Activated naive CD4-positive, alpha-beta T cell treated with anti-CD3 and anti-CD28 coated beads, Interleukin-2, amount 10 ng/mL, durations not matched to agents 7 days and 5 days (primary cell): ENCODE measurements around the gene SLC8A2.

ENCODE experiments used
- CTCF ChIA-PET: fragments of 350-600 bp; sonication (Branson Sonifier 250); formaldehyde crosslinking; loops from one replicate; lab custom pipeline; 2021; ENCODE audit warnings: antibody characterized with exemption; lab: Charles Lee
- DNase-seq: peaks from one replicate; pipeline ENCODE4 v3.0.0-alpha.2; 2020
- H3K27ac Mint-ChIP-seq: one replicate; pipeline ENCODE4 v1.8.0; 2021; ENCODE audit warnings: mild to moderate bottlenecking, moderate library complexity, mixed read lengths
- H3K27me3 Mint-ChIP-seq: one replicate; pipeline ENCODE4 v1.8.0; 2021; ENCODE audit warnings: mild to moderate bottlenecking, mixed read lengths
- H3K36me3 Mint-ChIP-seq: one replicate; pipeline ENCODE4 v1.8.0; 2021; ENCODE audit warnings: mixed read lengths
- H3K4me1 Mint-ChIP-seq: one replicate; pipeline ENCODE4 v1.8.0; 2021; ENCODE audit warnings: mixed read lengths
- H3K4me3 Mint-ChIP-seq: one replicate; pipeline ENCODE4 v1.8.0; 2021; ENCODE audit warnings: mild to moderate bottlenecking, moderate library complexity, mixed read lengths
- H3K9me3 Mint-ChIP-seq: one replicate; pipeline ENCODE4 v1.8.0; 2021; ENCODE audit warnings: mixed read lengths

SLC8A2 gene

GRCh38 chr19:47446534-47447469, 24.9 kb downstream of the SLC8A2 start:
- peak overlapping the region; percentile 47 for H3K4me3 Mint-ChIP-seq
- no peaks in the 10 kb centered on the region for H3K36me3 Mint-ChIP-seq
- peaks cover 50% of the 10 kb centered on the region for H3K4me1 Mint-ChIP-seq
- H3K9me3 Mint-ChIP-seq = peaks cover 4% of the 10 kb centered on the region
- H3K27ac Mint-ChIP-seq = no peak overlapping the region
- CTCF ChIA-PET = interaction anchor here (0.6 to 1.5 kb wide), 3 partner anchors 10 to 345 kb away, joined by 3 to 5 read pairs (median 5); no protein-coding TSS in a partner anchor
- H3K27me3 Mint-ChIP-seq = peaks cover 96% of the 10 kb centered on the region
- DNase-seq = peak; percentile 57

GRCh38 chr19:47445937-47446402, 25.7 kb downstream of the SLC8A2 start:
- Mint-ChIP-seq H3K9me3 (peaks cover 4% of the 10 kb centered on the region), H3K27ac (peak overlapping the region; percentile 28), H3K27me3 (peaks cover 94% of the 10 kb centered on the region), H3K4me1 (peaks cover 50% of the 10 kb centered on the region), H3K4me3 (no peak overlapping the region), H3K36me3 (no peaks in the 10 kb centered on the region)
- CTCF ChIA-PET = interaction anchor here (0.7 to 1.3 kb wide), 3 partner anchors 9 to 97 kb away, joined by 3 to 5 read pairs (median 3); partner anchors contain the start of gene DHX34
- peak; percentile 80 for DNase-seq

- H3K9me3 Mint-ChIP-seq = peaks cover 4% of the 10 kb centered on the region
- no peak overlapping the region for H3K27ac Mint-ChIP-seq
These were observed 26.2 kb downstream of the SLC8A2 start for GRCh38 chr19:47445527-47445926.

GRCh38 chr19:47444388-47444821, 27.3 kb downstream of the SLC8A2 start:
- Mint-ChIP-seq H3K4me1 (peaks cover 50% of the 10 kb centered on the region), H3K36me3 (no peaks in the 10 kb centered on the region), H3K9me3 (peaks cover 4% of the 10 kb centered on the region), H3K27me3 (peaks cover 92% of the 10 kb centered on the region), H3K27ac (no peak overlapping the region), H3K4me3 (no peak overlapping the region)
- CTCF ChIA-PET = no interaction called here
- DNase-seq = peak; percentile 72

More at GRCh38 chr19:47445527-47445926, 26.2 kb downstream of the SLC8A2 start:
- Mint-ChIP-seq H3K4me3 (peak overlapping the region; percentile 25), H3K4me1 (peaks cover 50% of the 10 kb centered on the region), H3K27me3 (peaks cover 95% of the 10 kb centered on the region), H3K36me3 (no peaks in the 10 kb centered on the region)
- DNase-seq = no peak
- CTCF ChIA-PET = interaction anchor here (0.7 to 1.3 kb wide), 3 partner anchors 9 to 96 kb away, joined by 3 to 5 read pairs (median 3); partner anchors contain the start of gene DHX34

GRCh38 chr19:47443331-47443730, 28.4 kb downstream of the SLC8A2 start:
- Mint-ChIP-seq H3K27ac (no peak overlapping the region), H3K4me3 (no peak overlapping the region), H3K36me3 (no peaks in the 10 kb centered on the region), H3K27me3 (peaks cover 91% of the 10 kb centered on the region), H3K9me3 (peaks cover 4% of the 10 kb centered on the region), H3K4me1 (peaks cover 46% of the 10 kb centered on the region)
- CTCF ChIA-PET = no interaction called here
- DNase-seq = no peak

- Mint-ChIP-seq H3K36me3 (no peaks in the 10 kb centered on the region), H3K27me3 (peaks cover 70% of the 10 kb centered on the region), H3K27ac (no peak overlapping the region), H3K9me3 (no peaks in the 10 kb centered on the region), H3K4me3 (no peak overlapping the region), H3K4me1 (peaks cover 45% of the 10 kb centered on the region)
- DNase-seq = no peak
- CTCF ChIA-PET = interaction anchor here (1.4 to 11.1 kb wide), 3 partner anchors 11 to 269 kb away, joined by 6 to 158 read pairs (median 90); partner anchors contain the start of gene EHD2
These were observed 32.9 kb downstream of the SLC8A2 start for GRCh38 chr19:47438793-47439220.

- peaks cover 60% of the 10 kb centered on the region for H3K27me3 Mint-ChIP-seq
These were observed 34.2 kb downstream of the SLC8A2 start for GRCh38 chr19:47437500-47437899.

GRCh38 chr19:47436712-47437401, 34.8 kb downstream of the SLC8A2 start:
- no peaks in the 10 kb centered on the region for H3K36me3 Mint-ChIP-seq
- peaks cover 5% of the 10 kb centered on the region for H3K9me3 Mint-ChIP-seq
- DNase-seq = peak; percentile 89
- H3K27ac Mint-ChIP-seq = peak overlapping the region; percentile 33
- H3K27me3 Mint-ChIP-seq = peaks cover 60% of the 10 kb centered on the region
- CTCF ChIA-PET = interaction anchor here (0.6 to 11.1 kb wide), 19 partner anchors 9 to 354 kb away, joined by 3 to 158 read pairs (median 5); partner anchors contain the start of genes EHD2, INAFM1, KPTN and NAPA
- peaks cover 55% of the 10 kb centered on the region for H3K4me1 Mint-ChIP-seq
- no peak overlapping the region for H3K4me3 Mint-ChIP-seq

More at GRCh38 chr19:47437500-47437899, 34.2 kb downstream of the SLC8A2 start:
- CTCF ChIA-PET = interaction anchor here (1.1 to 11.1 kb wide), 5 partner anchors 9 to 278 kb away, joined by 4 to 158 read pairs (median 14); partner anchors contain the start of genes EHD2 and NAPA
- H3K4me3 Mint-ChIP-seq = no peak overlapping the region
- no peak for DNase-seq
- peaks cover 3% of the 10 kb centered on the region for H3K9me3 Mint-ChIP-seq
- no peak overlapping the region for H3K27ac Mint-ChIP-seq
- peaks cover 48% of the 10 kb centered on the region for H3K4me1 Mint-ChIP-seq
- no peaks in the 10 kb centered on the region for H3K36me3 Mint-ChIP-seq

GRCh38 chr19:47435883-47436417, 35.7 kb downstream of the SLC8A2 start:
- no peaks in the 10 kb centered on the region for H3K36me3 Mint-ChIP-seq
- H3K9me3 Mint-ChIP-seq = peaks cover 5% of the 10 kb centered on the region
- H3K4me3 Mint-ChIP-seq = peak overlapping the region; percentile 27
- CTCF ChIA-PET = interaction anchor here (1.0 to 11.1 kb wide), 15 partner anchors 8 to 288 kb away, joined by 3 to 158 read pairs (median 5); partner anchors contain the start of genes DHX34, EHD2, INAFM1 and KPTN
- peaks cover 58% of the 10 kb centered on the region for H3K4me1 Mint-ChIP-seq
- peak overlapping the region; percentile 33 for H3K27ac Mint-ChIP-seq
- peaks cover 60% of the 10 kb centered on the region for H3K27me3 Mint-ChIP-seq
- no peak for DNase-seq

- H3K9me3 Mint-ChIP-seq = peaks cover 5% of the 10 kb centered on the region
- CTCF ChIA-PET = interaction anchor here (0.7 to 11.1 kb wide), 6 partner anchors 49 to 272 kb away, joined by 3 to 158 read pairs (median 17); partner anchors contain the start of genes DHX34, EHD2, INAFM1 and KPTN
- peaks cover 55% of the 10 kb centered on the region for H3K27me3 Mint-ChIP-seq
- H3K4me1 Mint-ChIP-seq = peaks cover 63% of the 10 kb centered on the region
- H3K4me3 Mint-ChIP-seq = no peak overlapping the region
- peak overlapping the region; percentile 33 for H3K27ac Mint-ChIP-seq
- peak; percentile 73 for DNase-seq
- H3K36me3 Mint-ChIP-seq = no peaks in the 10 kb centered on the region
These were observed 36.5 kb downstream of the SLC8A2 start for GRCh38 chr19:47435196-47435595.

- Mint-ChIP-seq H3K27ac (no peak overlapping the region), H3K27me3 (peaks cover 46% of the 10 kb centered on the region), H3K9me3 (peaks cover 5% of the 10 kb centered on the region), H3K36me3 (no peaks in the 10 kb centered on the region), H3K4me1 (peaks cover 72% of the 10 kb centered on the region), H3K4me3 (no peak overlapping the region)
- CTCF ChIA-PET = interaction anchor here (1.3 to 11.1 kb wide), 4 partner anchors 129 to 274 kb away, joined by 4 to 158 read pairs (median 47); partner anchors contain the start of gene EHD2
- DNase-seq = no peak
These were observed 37.6 kb downstream of the SLC8A2 start for GRCh38 chr19:47434088-47434487.

- peaks cover 39% of the 10 kb centered on the region for H3K27me3 Mint-ChIP-seq
- H3K4me3 Mint-ChIP-seq = no peak overlapping the region
- no peaks in the 10 kb centered on the region for H3K36me3 Mint-ChIP-seq
- H3K9me3 Mint-ChIP-seq = peaks cover 5% of the 10 kb centered on the region
- H3K27ac Mint-ChIP-seq = peak overlapping the region; percentile 5
- CTCF ChIA-PET = interaction anchor here (0.8 to 11.1 kb wide), 7 partner anchors 42 to 275 kb away, joined by 3 to 158 read pairs (median 4); partner anchors contain the start of genes DHX34, EHD2 and KPTN
- no peak for DNase-seq
- peaks cover 74% of the 10 kb centered on the region for H3K4me1 Mint-ChIP-seq
These were observed 38.6 kb downstream of the SLC8A2 start for GRCh38 chr19:47433121-47433520.

- H3K36me3 Mint-ChIP-seq = no peaks in the 10 kb centered on the region
- H3K9me3 Mint-ChIP-seq = peaks cover 5% of the 10 kb centered on the region
- no peak overlapping the region for H3K4me3 Mint-ChIP-seq
These were observed 39.2 kb downstream of the SLC8A2 start for GRCh38 chr19:47432499-47432898.

More at GRCh38 chr19:47432499-47432898, 39.2 kb downstream of the SLC8A2 start:
- CTCF ChIA-PET = interaction anchor here (0.8 to 11.1 kb wide), 6 partner anchors 41 to 275 kb away, joined by 3 to 158 read pairs (median 4); partner anchors contain the start of genes DHX34, EHD2 and KPTN
- Mint-ChIP-seq H3K27me3 (peaks cover 34% of the 10 kb centered on the region), H3K27ac (no peak overlapping the region), H3K4me1 (peaks cover 74% of the 10 kb centered on the region)
- DNase-seq = no peak
